ENCODE measurements around the gene PADI2. TPM values are rescaled to one million over a fixed set of nuclear protein-coding genes. Genes with fewer than 3 reads are reported as not detected.

PADI2 gene
- total RNA-seq, 1 experiment from 2014 or later = 3.0 TPM

DNA sequence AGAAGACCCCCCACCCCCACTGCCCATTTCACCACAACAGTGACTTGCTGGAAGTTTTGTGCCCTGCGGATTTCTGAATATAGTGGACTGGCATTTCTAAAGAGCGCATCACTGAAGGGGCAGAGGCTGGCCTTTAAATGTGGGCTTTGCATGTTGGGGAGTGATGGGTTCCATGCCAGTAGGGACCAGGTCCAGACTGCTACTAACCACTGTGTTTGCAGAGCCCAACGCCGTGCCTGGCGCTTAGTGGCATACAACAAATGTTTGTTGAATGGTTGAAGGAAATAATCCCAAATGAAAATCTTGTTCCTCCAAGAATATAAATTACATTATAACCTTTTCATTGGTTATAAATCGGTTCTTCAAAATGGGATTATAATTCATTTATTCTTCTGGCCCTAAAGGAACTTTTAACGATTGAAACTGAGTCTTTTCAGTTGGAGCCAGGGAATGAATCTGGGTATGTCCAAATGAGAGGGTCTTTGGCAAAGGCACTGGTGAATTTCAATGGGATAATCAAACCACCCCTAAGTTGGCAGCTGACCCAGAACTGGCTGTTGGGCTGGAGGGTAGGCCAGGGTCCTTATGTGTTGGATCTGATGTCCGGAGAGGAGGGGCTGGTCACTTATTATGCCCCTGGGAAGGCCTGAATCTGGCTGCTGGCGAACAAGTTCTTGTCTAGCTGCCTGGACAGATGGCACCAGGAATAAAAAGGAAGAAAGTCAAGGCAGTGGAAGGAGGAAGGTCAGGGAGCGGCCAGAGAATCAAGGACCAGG, 51.6 kb downstream of the PADI2 start:
- no peak for DNase-seq
- H2BK12ac ChIP-seq (ENCODE audit: insufficient read length, low read depth, low read length) = no peak overlapping the region
- no peak overlapping the region for H3K9ac ChIP-seq (ENCODE audit: extremely low read depth, insufficient read length, low read length)
- H3K18ac ChIP-seq (ENCODE audit: insufficient read length, low read depth, low read length) = no peak overlapping the region
- H2BK20ac ChIP-seq (ENCODE audit: low read depth, low read length, poor library complexity, severe bottlenecking) = no peak overlapping the region
- H3K27me3 Mint-ChIP-seq (ENCODE audit: low read depth) = peaks cover 5% of the 10 kb centered on the region; the same call in 1 of the 2 replicates
- no peak overlapping the region for H3K27ac ChIP-seq (ENCODE audit: insufficient read length, low read depth, low read length)
- H4K8ac ChIP-seq (replicated peaks; ENCODE audit: insufficient read length, low read depth, low read length) = no peak overlapping the region
- H2AFZ ChIP-seq (ENCODE audit: low read length) = no peak overlapping the region
- no peak overlapping the region for H3K14ac ChIP-seq (ENCODE audit: insufficient read depth, low read length)
- no peak overlapping the region for H3K23ac ChIP-seq (ENCODE audit: insufficient read length, low read depth, low read length)
- no peak overlapping the region for H3K4me2 ChIP-seq (ENCODE audit: insufficient read depth, insufficient read length, low read length)
- H3K23me2 ChIP-seq (ENCODE audit: insufficient read length, low read depth, low read length, poor library complexity, severe bottlenecking) = no peaks in the 10 kb centered on the region
- H2BK5ac ChIP-seq (ENCODE audit: insufficient read length, low read length) = no peak overlapping the region
- H3K27me3 ChIP-seq (ENCODE audit: insufficient read depth, low read length) = no peaks in the 10 kb centered on the region
- no peak overlapping the region for H3K27ac Mint-ChIP-seq
- peaks cover 2 to 3% of the 10 kb centered on the region in 2 experiments; a peak in 1 of 5 replicates for H3K9me3 Mint-ChIP-seq
- H3K56ac ChIP-seq (ENCODE audit: insufficient read length, low read depth, low read length) = no peak overlapping the region
- H3K4me1 Mint-ChIP-seq = peaks cover 4 to 11% of the 10 kb centered on the region in 2 experiments
- H4K20me1 ChIP-seq (ENCODE audit: control insufficient read depth, insufficient read depth, insufficient read length) = no peaks in the 10 kb centered on the region
- WGBS (ENCODE audit: extremely low coverage, insufficient read length, low lambda C conversion rate) = no CpG with 5 or more reads among the region's 10 CpGs
- no peaks in the 10 kb centered on the region for H3K9me3 ChIP-seq (ENCODE audit: control insufficient read depth, low read depth, low read length)
- no peak for TF ChIP-seq CTCF (conservative IDR thresholded peaks at IDR 0.05)
- no peak overlapping the region for H2BK15ac ChIP-seq (ENCODE audit: low read depth, low read length)
- no peak overlapping the region for H2BK120ac ChIP-seq (ENCODE audit: low read depth, low read length, poor library complexity, severe bottlenecking)
- no peak overlapping the region for H3K4ac ChIP-seq (ENCODE audit: low read depth, low read length)
- no peaks in the 10 kb centered on the region for H3K79me1 ChIP-seq (ENCODE audit: insufficient read depth, low read depth, low read length, poor library complexity, severe bottlenecking)
- no peak overlapping the region for H3T11ph ChIP-seq (ENCODE audit: low read length)
- H3K4me1 ChIP-seq (ENCODE audit: insufficient read depth, low read length) = no peaks in the 10 kb centered on the region
- no peak overlapping the region for H3K4me3 Mint-ChIP-seq
- no peaks in the 10 kb centered on the region for H3K79me2 ChIP-seq (ENCODE audit: insufficient read depth, low read length)
- H4K5ac ChIP-seq (ENCODE audit: insufficient read length, low read depth, low read length) = no peak overlapping the region
- H3K36me3 Mint-ChIP-seq (ENCODE audit: insufficient read depth in 1 of 3, low read depth in 3 of 3) = no peaks in the 10 kb centered on the region
- H2AK5ac ChIP-seq (ENCODE audit: insufficient read length, low read length) = no peak overlapping the region
- no peak overlapping the region for H4K91ac ChIP-seq (ENCODE audit: insufficient read length, low read depth, low read length)
